NCI-H345 treated with DMSO at 0.1 percent for 48 hours (cell line): Measurements from ENCODE around the gene RAD50.

ENCODE experiments used
- DNase-seq: peaks from one replicate; lab custom pipeline; 2025; ENCODE audit not compliant: unreplicated experiment; lab: John Stamatoyannopoulos, UW

The RAD50 gene

GRCh38 chr5:132673939-132674630, 117.3 kb downstream of the RAD50 start, which contains the start of gene IL4:
IL4 (plus strand) TSS chr5:132673989; CDS start chr5:132674051, 62 bp downstream.
- no peak for DNase-seq

DNA sequence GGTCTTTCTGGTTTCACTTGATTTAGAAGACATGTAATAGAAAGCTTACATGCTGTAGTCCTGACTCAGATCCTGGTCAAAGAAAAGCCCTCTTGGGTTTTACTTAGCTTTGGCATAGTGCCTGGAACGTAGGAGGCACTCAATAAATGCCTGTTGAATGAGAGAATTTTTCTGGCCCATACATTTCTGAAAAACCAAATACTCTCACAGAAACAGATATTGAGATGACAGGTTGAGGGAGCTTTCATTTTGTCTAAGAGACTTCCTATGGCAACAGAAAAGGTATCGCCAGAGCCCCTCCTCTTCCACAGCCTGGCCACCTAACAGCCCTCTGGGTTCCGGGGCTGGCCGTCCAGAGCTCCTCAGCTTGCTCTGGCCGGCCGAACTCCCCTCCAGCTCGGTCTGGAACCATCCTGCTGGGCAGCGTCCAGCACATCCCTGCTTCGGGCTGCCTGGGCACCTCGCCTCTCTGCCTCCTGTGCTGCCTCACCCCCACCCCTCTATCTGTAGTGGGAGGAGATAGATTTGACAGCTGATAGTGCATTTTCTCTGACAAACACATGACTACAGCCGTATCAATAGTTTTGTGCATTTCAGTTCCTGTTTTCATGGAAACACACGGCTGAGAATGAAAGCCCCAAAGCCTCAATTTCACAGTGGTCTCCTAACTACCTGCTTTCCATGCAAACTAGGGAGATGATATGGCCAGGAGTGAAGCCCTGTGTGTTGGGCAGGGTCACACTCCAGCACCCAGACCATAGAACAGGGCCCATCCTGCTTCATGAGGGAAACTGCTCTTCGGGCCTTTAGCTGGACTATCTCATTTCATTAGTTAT, 118.1 kb downstream of the RAD50 start:
- no peak for DNase-seq

GRCh38 chr5:132675936-132676689, 119.3 kb downstream of the RAD50 start:
- DNase-seq: no peak

- no peak for DNase-seq
Measured at GRCh38 chr5:132677191-132677590, 120.4 kb downstream of the RAD50 start.

DNA sequence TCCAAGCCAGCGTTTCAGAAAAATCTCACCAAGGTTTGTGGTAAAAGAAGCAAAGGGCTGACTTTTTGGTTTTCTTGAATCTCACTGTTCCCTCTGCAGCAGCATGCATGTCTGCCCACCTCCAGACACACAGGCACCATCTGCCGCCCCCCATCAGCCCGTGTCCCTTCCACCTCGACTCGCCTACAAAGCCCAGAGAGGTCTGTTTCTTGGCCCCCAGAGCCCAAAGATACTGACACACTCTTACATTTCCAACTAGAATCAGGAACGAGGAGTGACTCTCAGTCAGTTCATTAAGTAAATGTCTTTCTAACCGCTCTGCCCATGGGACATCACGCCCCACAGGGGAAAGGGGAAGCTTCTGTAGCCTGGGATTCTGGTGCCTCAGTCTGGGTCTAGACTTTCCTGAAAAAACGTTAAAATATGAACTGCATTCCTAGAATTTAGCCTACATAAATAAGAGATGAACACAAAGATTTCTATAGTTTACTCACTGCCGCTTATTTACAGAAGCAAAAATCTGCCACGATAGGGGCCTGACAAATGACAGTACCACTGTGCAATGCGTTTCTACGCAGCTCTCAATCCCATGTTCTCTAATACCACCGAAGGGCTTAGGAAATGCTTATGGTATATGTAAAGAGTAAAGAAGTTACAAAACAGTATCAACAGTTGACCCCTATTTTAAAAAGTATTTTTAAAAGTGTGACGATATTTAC, 121.1 kb downstream of the RAD50 start:
- no peak for DNase-seq

- DNase-seq: no peak
Measured at GRCh38 chr5:132678735-132679134, 122.0 kb downstream of the RAD50 start.

GRCh38 chr5:132679166-132679565, 122.4 kb downstream of the RAD50 start:
- DNase-seq: no peak

GRCh38 chr5:132679717-132680380, 123.1 kb downstream of the RAD50 start:
- no peak for DNase-seq

GRCh38 chr5:132680780-132681475, 124.2 kb downstream of the RAD50 start:
- DNase-seq: no peak

DNA sequence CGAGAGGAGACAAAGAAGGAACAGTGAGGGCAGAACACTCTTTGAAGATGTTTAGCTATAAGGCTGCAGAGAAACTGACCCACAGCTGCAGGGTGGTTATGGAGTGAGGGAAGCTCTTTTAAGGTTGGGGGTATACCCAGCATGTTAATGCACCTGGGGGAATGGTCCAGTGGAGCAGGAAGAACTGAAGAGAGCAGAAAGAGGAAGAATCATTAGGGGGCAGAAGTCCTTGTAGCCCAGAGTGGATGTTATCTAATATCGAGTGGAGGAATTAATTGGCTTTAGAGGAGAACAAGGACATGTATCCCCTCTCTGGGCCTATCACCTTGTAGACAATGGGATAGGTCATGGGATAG, 124.7 kb downstream of the RAD50 start:
- no peak for DNase-seq

DNA sequence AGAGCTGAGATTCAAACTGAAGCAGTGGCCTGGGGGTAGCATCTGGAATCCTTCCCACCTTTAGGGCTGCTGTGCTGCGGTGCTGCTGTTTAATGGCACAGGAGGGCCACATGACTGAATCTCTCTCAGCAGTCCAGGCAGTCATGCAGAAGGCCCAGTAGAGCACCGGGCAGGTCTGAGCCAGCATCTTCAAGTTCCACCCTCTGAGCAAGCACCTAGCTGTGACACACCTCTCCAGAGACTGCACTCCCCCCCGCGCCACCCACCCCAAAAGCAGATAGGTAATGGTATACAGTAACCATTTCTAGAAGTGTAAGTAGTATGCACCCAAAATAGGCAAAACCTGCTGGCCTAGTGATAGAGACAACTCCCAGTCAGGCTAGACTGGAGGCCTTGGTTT, 125.2 kb downstream of the RAD50 start:
- no peak for DNase-seq

DNA sequence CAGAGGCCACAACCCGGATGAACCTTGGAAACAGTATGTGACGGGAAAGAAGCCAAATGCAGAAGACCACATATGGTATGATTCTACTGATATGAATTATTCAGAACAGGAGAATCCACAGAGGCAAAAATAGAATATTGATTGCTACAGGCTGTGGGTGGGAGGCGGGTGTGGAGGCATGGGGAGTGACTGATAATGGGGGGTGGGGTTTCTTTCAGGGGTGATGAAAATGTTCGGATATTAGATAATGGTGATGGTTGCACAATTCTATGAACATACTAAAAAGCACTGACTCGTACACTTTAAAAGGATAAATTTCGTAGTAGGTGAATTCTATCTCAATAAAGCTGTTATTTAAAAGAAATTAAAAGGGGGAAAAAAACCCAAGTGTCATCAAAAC, 127.7 kb downstream of the RAD50 start:
- no peak for DNase-seq

GRCh38 chr5:132684922-132685720, 128.3 kb downstream of the RAD50 start:
- DNase-seq: no peak

DNA sequence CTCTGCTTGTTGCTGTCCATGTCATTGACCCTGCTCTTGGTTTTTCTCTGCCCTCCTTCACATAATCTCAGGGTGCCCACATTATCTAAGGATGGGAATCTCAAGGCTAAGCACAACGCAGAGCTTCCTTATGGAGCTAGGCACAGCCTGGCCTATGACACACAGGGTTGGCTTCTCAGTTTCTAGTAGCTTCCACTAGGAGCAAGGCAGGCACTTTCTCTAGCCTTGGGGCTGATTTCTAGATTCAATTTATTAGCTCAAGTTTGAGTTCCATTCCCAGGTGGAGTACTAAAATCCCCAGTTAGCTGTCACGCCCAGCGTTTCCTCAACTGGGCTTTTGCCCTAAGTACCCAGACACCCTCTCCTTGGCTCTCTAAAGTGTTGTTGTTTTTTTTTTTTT, 129.4 kb downstream of the RAD50 start:
- DNase-seq: no peak

DNA sequence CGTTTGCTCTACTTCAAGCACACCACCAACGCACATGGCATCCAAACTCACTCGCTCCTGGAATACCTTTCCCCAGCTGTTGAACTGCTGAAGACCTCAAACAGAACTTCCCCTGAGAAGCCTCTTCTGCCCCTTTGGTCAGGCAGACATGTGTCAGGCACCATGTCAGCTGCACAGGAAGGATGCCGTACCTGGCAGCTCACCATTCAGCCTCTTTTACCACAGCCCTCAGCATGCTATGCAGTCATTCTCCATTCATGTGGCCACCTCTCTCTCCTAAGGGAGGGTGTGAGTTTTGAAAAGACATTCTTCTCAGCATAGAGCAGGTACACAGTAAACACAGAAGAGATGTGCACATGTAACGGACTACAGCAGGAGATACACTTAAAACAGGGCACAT, 131.2 kb downstream of the RAD50 start:
- DNase-seq: no peak

- no peak for DNase-seq
Measured at GRCh38 chr5:132688536-132689339, 132.0 kb downstream of the RAD50 start.

GRCh38 chr5:132689513-132689912, 132.7 kb downstream of the RAD50 start:
- no peak for DNase-seq

DNA sequence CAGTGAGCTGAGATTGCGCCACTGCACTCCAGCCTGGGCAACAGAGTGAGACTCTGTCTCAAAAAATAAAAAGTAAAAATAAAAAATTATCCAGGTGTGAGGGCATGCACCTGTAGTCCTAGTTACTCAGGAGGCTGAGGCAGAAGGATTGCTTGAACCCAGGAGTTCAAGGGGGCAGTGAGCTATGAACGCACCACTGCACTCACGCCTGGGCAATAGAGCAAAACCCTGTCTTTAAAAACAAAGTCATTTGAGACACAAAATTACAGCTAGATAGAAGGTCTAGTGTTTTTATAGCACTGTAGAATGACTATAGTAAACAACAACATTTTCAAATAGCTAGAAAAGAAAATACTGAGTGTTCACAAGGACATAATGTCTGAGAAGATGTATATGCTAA, 133.4 kb downstream of the RAD50 start:
- no peak for DNase-seq
